ENCODE results near the gene UBALD1. TPM values are rescaled to one million over a fixed set of nuclear protein-coding genes. Genes with fewer than 3 reads are reported as not detected.

Gene UBALD1
- total RNA-seq, 1 experiment from 2014 or later, result 29.9 TPM

DNA sequence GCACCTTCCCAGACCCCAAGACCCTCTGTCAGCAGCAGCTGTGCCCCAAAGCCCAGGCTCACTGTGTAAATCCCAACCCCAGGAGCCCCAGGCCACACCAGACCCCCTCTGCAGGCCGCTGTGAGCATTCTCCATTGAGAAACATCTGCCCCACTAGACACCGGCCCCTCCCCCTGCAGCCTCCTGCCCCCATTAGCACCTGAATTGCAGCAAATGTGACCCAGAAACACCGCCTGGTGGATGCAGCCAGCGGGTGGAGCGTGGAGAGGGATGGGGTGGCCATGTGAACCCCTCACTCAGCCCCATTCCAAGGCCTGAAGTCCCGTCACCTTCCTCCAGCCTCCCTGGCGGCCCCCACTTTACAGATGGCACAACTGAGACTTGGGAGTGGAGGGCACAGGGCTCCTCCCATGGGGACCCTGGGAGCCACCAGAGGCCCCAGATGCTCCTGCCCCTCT, 2.2 kb downstream of the UBALD1 start:
- in situ Hi-C loops (cut with HindIII; ENCODE audit: low pct_unique_long_range_greater_than_20kb, low sequenced_read_pairs), result no loop called here
- Histone ChIP-seq H3K4me3 (ENCODE audit: low read depth in 2 of 2, low read length in 2 of 2) (no peak overlapping the region), H3K9me3 (ENCODE audit: control insufficient read depth, insufficient read depth, low read depth, low read length) (no peaks in the 10 kb centered on the region), H3K4me1 (ENCODE audit: control insufficient read depth, insufficient read depth, low read length) (peaks cover 20% of the 10 kb centered on the region), H3K27me3 (ENCODE audit: control insufficient read depth, insufficient read depth, low read length) (no peaks in the 10 kb centered on the region), H3K27ac (ENCODE audit: low read length) (no peak overlapping the region), H3K36me3 (ENCODE audit: control insufficient read depth, insufficient read depth, low read length) (no peaks in the 10 kb centered on the region)
- no peak for ATAC-seq
- BruUV-seq (replicated peaks), result no TSS peak
- intact Hi-C loops (cut with micrococcal nuclease; ENCODE audit: unreplicated experiment), result no loop called here
- no peak for TF ChIP-seq SIN3A (IDR thresholded peaks at IDR 0.05; ENCODE audit: borderline replicate concordance, insufficient read depth, low read depth, low read length)
- TF ChIP-seq REST (IDR thresholded peaks at IDR 0.05; ENCODE audit: insufficient read depth in 1 of 2, low read depth in 2 of 2, low read length in 1 of 2), result no peak
- no peak for TF ChIP-seq TCF7L2 (IDR thresholded peaks at IDR 0.05; ENCODE audit: low read depth, low read length)
- TF ChIP-seq POLR2AphosphoS5 (IDR thresholded peaks at IDR 0.05; ENCODE audit: low read depth, low read length), result no peak
- no peak for TF ChIP-seq CTCF (IDR thresholded peaks at IDR 0.05)
- DNase-seq (ENCODE audit: low read depth, low spot score), result no peak
- CTCF ChIA-PET, result no interaction called here
- POLR2A ChIA-PET, result no interaction called here

GRCh38 chr16:4611337-4612021, 3.2 kb downstream of the UBALD1 start:
- POLR2A ChIA-PET, result interaction anchor here (0.6 kb wide), 1 partner anchor 70 kb away, joined by 6 read pairs; no protein-coding TSS in a partner anchor
- BruUV-seq (replicated peaks), result no TSS peak

More at GRCh38 chr16:4611337-4612021, 3.2 kb downstream of the UBALD1 start:
- Histone ChIP-seq H3K9me3 (ENCODE audit: control insufficient read depth, insufficient read depth, low read depth, low read length) (no peaks in the 10 kb centered on the region), H3K27me3 (ENCODE audit: control insufficient read depth, insufficient read depth, low read length) (no peaks in the 10 kb centered on the region), H3K27ac (ENCODE audit: low read length) (no peak overlapping the region), H3K4me1 (ENCODE audit: control insufficient read depth, insufficient read depth, low read length) (peaks cover 15% of the 10 kb centered on the region), H3K4me3 (ENCODE audit: low read depth in 2 of 2, low read length in 2 of 2) (no peak overlapping the region), H3K36me3 (ENCODE audit: control insufficient read depth, insufficient read depth, low read length) (no peaks in the 10 kb centered on the region)
- ATAC-seq (no peak), DNase-seq (ENCODE audit: low read depth, low spot score) (no peak)
- no peak for TF ChIP-seq SIN3A (IDR thresholded peaks at IDR 0.05; ENCODE audit: borderline replicate concordance, insufficient read depth, low read depth, low read length)
- no peak for TF ChIP-seq CTCF (IDR thresholded peaks at IDR 0.05)
- TF ChIP-seq TCF7L2 (IDR thresholded peaks at IDR 0.05; ENCODE audit: low read depth, low read length), result no peak
- TF ChIP-seq POLR2AphosphoS5 (IDR thresholded peaks at IDR 0.05; ENCODE audit: low read depth, low read length), result no peak
- no peak for TF ChIP-seq REST (IDR thresholded peaks at IDR 0.05; ENCODE audit: insufficient read depth in 1 of 2, low read depth in 2 of 2, low read length in 1 of 2)
- in situ Hi-C loops (cut with HindIII; ENCODE audit: low pct_unique_long_range_greater_than_20kb, low sequenced_read_pairs), result no loop called here
- CTCF ChIA-PET, result interaction anchor here (0.6 kb wide), 1 partner anchor 30 kb away, joined by 5 read pairs; no protein-coding TSS in a partner anchor
- intact Hi-C loops (cut with micrococcal nuclease; ENCODE audit: unreplicated experiment), result no loop called here

Data from Panc1 (cell line).